ENCODE results near the gene FOXN3.
A peak's percentile ranks its signal among the peaks of the same experiment; 100 is the strongest.

FOXN3 gene

GRCh38 chr14:89359477-89360222 lies 57.4 kb downstream of the FOXN3 start:
- DNase-seq = no peak

DNA sequence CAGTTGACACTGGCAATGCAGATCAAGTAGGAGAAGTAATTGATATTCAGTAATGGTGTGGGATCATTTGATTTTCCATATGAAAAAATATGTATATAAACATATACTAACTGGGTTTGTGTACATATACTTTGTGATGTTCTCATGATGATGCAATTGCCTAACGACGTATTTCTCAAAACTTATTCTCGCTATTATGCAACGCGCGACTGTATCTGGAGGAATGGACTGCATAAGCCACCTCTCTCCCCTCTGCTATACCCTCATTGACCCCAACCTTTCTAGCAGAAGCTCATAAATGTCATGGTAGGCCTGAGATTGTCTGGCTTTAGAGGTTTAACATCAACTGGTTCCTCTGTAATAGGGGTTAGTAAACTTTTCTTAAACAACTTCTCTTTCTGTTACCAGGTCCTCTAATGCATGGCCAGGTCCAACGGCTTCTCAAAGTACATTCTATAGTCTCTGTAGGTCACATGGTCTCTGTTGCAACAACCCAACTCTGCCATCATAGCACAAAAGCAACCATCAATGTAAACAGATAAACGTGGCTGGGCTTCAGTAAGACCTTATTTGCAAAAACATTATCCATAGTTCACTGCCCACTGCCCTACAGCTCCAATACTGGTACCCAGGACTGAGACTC lies 59.3 kb downstream of the FOXN3 start:
- DNase-seq = no peak

- no peak for DNase-seq
Observed at GRCh38 chr14:89356927-89357326, 60.1 kb downstream of the FOXN3 start.

DNA sequence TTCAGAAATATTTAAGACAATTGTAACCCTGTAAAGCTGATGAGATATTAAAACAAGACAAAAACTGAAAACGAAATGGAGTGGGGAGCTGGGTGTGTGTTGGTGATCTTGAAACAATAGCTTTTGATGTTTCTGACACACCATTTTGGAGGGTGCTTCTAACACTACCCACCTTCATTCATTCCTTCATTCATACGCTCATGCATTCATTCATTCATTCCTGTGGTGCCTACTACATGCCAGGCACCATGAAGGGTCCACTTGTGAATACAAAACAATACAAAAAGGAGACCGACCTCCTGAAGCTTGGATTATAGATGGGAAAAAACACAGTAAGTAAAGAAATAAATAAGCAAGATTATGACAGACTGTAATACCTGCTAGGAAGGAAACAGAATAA lies 60.5 kb downstream of the FOXN3 start:
- no peak for DNase-seq

DNA sequence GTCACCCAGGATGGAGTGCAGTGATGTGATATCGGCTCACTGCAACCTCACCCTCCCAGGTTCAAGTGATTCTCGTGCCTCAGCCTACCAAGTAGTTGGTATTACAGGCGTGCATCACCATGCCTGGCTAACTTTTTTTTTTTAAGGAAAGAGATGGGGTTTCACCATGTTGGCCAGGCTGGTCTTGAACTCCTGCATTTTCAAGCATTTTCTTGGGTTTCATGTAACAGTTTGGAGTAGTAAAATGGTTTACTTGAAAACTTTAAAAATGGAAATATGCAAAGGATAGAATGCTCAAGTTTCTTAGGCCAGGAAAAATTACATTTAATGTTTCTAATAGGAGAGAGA lies 63.3 kb downstream of the FOXN3 start:
- no peak for DNase-seq

- DNase-seq = no peak
Observed at GRCh38 chr14:89352976-89353765, 63.9 kb downstream of the FOXN3 start.

DNA sequence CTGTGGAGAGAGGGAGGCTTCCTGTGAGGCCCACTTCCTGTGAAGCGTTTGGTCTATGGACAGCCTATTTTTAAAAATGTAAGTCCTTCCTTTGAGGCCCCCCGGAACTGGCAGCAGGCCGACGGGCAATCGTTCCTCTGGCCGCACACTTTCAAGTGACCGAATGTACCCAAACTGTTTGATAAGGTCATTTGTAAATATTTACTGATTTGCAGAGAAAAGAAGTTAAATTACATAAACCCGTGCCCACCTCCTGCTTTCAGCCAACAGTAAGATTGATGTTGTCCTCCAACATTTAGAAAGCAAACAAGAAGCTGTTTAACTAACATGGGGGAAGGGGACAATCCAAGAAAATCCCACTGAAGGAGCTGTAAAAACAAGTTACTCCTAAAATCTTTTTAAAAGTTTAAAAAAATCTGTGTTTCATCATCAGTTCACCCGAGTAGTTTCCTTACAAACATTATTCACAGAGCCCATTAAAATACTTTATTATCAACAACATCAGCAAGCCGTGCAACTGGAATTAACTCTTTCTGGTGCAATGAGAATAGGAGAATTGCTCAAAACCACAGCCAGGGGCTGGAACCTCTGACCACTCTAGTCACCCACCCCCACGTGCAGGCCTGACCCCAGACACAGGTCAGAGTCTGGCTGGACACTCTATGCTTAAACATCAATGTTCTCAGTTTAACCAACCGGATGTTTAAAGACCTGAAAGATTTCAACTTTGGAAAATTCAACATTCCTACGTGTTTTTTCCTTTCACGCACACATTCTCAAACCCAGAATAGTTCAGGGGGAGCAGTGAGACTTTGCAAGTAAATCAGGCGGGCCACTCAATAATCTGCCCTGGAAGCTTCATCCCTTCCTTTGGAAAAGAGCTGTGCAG lies 65.3 kb downstream of the FOXN3 start:
- DNase-seq = no peak

DNA sequence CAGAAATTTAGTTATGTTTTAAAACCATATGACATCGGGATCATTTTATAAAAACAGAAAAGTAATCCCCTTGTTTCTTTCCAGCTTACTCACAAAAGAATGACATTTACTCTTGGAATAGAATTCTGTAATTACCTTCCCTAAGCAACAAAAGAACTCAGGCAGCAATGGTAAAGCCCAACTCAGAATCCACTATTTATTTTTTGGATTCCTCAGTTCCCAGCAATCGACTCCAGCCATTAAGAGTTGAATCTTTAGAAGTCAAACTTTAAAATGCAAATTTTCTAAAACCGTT lies 65.9 kb downstream of the FOXN3 start:
- no peak for DNase-seq

- DNase-seq = no peak
Observed at GRCh38 chr14:89350152-89350551, 66.9 kb downstream of the FOXN3 start.

DNA sequence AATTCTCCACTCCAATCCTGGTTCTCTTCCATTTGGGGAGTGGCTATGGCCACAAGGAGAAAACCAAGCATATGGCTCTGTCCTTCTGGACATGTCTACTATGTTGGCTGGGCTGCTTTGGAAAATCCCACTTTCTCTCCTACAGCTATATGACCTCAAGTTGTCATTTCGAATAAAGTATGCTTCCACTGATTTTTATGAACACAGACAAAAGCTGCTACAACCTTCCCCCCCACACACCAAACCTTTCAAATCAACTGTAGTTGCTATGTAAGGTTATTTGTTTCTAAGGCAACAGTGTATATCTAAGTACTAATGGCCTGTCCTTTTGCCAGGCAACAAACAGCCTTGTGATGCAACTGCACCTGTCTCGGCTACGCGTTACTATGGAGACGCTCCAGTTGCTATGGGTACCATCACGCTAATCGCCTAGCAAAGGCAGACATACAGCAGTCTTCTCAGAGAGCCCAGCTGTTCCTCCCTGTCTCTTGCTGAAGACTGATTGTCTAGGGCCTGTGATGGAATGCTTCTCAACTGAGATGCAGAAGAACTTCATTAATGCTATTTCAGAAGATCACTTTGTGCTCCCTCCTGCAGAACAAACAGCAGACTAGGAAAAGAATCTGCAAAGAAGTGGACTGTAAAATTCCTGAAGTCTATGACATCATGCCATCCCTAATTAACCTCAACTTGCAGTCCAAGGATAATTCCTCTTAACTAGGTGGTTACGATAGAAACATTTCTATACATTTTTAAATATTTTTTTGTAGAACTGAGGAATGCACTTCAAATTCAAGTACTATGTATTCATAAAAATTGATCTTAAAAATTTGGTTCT lies 67.6 kb downstream of the FOXN3 start:
- peak; percentile 6 for DNase-seq

GRCh38 chr14:89348722-89349121 lies 68.3 kb downstream of the FOXN3 start:
- DNase-seq = no peak

GRCh38 chr14:89347885-89348284 lies 69.1 kb downstream of the FOXN3 start:
- DNase-seq = no peak

DNA sequence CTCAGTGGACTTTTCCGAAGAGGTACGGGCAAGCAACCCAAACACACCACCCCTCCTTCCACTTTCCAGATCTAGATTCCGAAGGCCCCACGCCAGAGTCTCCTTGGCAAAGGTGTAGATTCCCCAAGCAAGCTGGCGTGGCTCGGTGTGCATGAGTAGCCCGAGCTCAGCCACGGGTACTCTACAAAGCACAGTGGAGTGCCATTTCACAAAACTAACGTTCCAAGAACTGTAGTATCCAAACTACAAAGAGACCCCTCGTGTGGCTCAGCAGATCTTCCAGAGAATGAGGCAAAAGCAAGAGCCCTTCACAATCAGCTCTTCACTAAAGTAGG lies 72.1 kb downstream of the FOXN3 start:
- no peak for DNase-seq

DNA sequence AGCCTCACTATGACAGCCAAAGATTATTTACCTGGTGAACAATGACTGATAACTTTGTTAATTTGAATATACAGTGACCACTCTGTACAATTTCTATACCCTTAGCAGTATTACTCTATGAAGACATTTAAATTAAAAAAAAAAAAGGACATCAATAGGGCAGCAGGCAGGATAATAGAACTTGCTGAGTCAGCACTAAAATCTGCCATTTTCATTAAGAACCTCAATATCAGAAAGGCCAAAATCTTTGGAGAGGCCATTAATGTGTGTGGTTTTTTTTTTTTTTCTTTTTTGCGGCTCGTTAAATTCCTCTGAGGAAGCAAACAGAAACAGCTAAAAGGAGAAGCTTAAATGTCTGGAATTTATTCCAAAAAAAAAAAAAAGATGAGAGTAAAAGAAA lies 73.7 kb downstream of the FOXN3 start:
- DNase-seq = no peak

DNA sequence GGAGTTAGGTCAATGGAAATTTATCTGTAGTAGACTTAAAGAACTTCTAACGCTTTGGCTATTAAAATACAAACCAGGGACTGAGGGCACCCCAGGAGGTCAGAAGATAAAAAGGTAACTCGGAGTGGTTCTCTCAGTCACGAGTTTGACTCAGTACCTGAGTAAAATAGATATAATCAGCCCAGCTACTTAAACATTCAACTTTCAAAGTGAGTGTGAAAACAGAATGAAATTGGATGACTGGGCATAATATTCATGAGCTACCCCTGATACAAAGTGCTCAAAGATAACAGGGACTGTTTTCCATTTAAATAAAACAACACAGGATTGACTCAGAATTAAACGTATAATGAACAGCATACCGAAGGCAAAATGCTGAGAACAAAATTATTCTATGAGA lies 75.0 kb downstream of the FOXN3 start:
- DNase-seq = no peak

- DNase-seq = no peak
Observed at GRCh38 chr14:89340200-89341181, 76.5 kb downstream of the FOXN3 start.

GRCh38 chr14:89339579-89339978 lies 77.5 kb downstream of the FOXN3 start:
- no peak for DNase-seq

DNA sequence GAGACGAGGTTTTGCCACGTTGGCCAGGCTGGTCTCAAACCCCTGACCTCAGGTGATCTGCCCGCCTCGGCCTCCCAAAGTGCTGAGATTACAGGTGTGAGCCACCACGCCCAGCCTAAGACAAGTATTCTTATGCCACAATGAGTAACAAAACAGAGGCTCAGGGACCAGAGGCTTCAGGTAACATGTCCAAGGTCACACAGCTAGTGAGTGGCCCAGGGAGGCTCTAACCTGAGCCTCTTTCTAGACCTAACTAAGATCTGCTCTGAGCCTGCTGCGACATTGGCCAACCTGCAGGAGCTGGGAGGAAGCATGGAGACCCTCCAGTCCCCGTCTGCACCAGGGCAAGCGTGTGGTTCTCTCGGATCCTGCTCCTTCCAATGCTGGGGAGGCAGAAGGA lies 77.9 kb downstream of the FOXN3 start:
- no peak for DNase-seq

GRCh38 chr14:89336338-89336737 lies 80.7 kb downstream of the FOXN3 start:
- no peak for DNase-seq

GRCh38 chr14:89332031-89332430 lies 85.0 kb downstream of the FOXN3 start:
- DNase-seq = no peak

- no peak for DNase-seq
Observed at GRCh38 chr14:89331398-89331797, 85.6 kb downstream of the FOXN3 start.

Measured in kidney glomerular epithelial cell (primary cell).